T-helper 1 cell treated with Interleukin-12 subunit alpha and Interleukin-12 subunit beta and Interleukin-4 antibody, amounts not matched to agents 30 μg/mL and 1 μg/mL, for 36 hours (primary cell): ENCODE measurements around the gene CORO2B.

ENCODE experiments used
- H3K27ac Mint-ChIP-seq: one replicate; pipeline ENCODE4 v1.8.0; 2021; ENCODE audit warnings: mild to moderate bottlenecking, mixed read lengths
- H3K27me3 Mint-ChIP-seq: one replicate; pipeline ENCODE4 v1.8.0; 2021; ENCODE audit warnings: low read depth, mixed read lengths
- H3K36me3 Mint-ChIP-seq: one replicate; pipeline ENCODE4 v1.8.0; 2021; ENCODE audit warnings: low read depth, mixed read lengths
- H3K4me1 Mint-ChIP-seq: one replicate; pipeline ENCODE4 v1.8.0; 2021; ENCODE audit warnings: low read depth, mixed read lengths
- H3K4me3 Mint-ChIP-seq: one replicate; pipeline ENCODE4 v1.8.0; 2021; ENCODE audit warnings: mild to moderate bottlenecking, moderate library complexity, mixed read lengths
- H3K9me3 Mint-ChIP-seq: one replicate; pipeline ENCODE4 v1.8.0; 2021; ENCODE audit warnings: mixed read lengths

Gene CORO2B

DNA sequence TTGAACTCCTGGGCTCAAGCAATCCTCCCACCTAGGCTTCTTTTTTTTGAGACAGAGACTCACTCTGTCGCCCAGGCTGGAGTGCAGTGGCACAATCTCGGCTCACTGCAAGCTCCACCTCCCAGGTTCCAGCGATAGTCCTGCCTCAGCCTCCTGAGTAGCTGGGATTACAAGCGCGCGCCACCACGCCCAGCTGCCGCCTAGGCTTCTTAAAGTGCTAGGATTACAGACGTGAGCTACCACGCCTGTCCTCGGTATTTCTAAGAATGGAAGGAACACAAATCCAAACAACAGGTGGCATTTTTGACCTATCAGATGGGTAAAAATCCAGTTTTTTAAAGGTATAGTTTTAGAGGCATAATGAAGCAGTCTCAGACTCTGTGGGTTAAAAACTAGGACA lies 128.1 kb downstream of the CORO2B start:
- Mint-ChIP-seq H3K27ac (no peak overlapping the region), H3K36me3 (no peaks in the 10 kb centered on the region), H3K4me1 (no peaks in the 10 kb centered on the region), H3K27me3 (peaks cover 18% of the 10 kb centered on the region), H3K4me3 (no peak overlapping the region), H3K9me3 (no peaks in the 10 kb centered on the region)

DNA sequence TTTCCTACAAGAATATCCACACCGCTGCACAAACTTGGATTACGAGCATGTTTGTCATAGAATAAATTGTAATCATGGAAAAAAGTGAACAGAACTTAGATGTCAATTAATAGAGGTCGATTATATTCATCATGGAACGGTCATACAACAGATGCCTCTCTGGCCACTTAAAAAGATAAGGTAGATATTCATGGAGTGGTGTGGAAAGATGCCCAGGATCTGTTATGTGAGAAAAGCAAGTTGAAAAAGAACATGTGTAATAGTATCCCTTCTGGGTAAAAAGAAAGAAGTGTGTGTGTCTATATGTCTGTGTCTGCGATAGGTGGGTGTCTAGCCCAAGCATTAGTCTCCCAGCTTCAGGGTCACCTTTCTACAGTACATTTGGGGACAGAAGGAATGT lies 128.6 kb downstream of the CORO2B start:
- peaks cover 14% of the 10 kb centered on the region for H3K27me3 Mint-ChIP-seq
- H3K4me1 Mint-ChIP-seq, result no peaks in the 10 kb centered on the region
- H3K9me3 Mint-ChIP-seq, result no peaks in the 10 kb centered on the region
- H3K36me3 Mint-ChIP-seq, result no peaks in the 10 kb centered on the region
- H3K4me3 Mint-ChIP-seq, result no peak overlapping the region
- no peak overlapping the region for H3K27ac Mint-ChIP-seq

DNA sequence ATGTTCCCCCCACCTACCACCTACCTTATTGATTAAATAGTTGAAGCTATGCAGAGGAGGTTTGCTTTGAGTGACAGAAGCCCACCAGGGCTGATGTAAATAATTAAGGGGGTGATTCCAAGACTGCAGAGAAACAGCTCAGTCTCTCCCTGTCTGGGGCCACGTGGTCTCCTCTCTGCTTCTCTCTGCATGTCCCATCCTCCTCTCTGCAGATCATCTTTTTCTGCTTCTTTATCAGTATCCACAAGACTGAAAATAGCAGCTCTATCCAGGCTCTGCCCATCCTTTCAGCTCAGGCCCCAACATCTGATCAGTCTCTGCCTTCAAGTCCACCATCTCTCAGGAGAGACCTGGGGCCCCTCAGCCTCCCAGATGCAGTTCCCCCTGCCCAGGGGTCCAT lies 131.1 kb downstream of the CORO2B start:
- H3K9me3 Mint-ChIP-seq, result no peaks in the 10 kb centered on the region
- no peaks in the 10 kb centered on the region for H3K4me1 Mint-ChIP-seq
- no peak overlapping the region for H3K27ac Mint-ChIP-seq
- peaks cover 4% of the 10 kb centered on the region for H3K27me3 Mint-ChIP-seq
- no peaks in the 10 kb centered on the region for H3K36me3 Mint-ChIP-seq
- H3K4me3 Mint-ChIP-seq, result no peak overlapping the region

DNA sequence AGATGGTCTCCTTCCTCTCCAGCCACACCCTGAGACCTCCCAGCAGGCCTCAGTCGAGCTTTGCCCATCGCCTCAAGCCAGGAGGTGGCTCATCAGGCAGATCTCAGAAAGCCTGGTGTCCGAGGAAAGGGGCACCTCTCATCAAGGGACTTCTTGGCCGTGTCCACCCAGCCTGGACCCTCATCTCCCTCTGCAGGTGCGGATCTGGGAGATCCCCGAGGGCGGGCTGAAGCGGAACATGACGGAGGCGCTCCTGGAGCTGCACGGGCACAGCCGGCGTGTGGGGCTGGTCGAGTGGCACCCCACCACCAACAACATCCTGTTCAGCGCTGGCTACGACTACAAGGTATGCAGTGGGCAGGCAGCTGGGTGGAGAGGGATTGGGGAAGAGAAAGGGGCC lies 131.7 kb downstream of the CORO2B start:
- H3K9me3 Mint-ChIP-seq, result no peaks in the 10 kb centered on the region
- H3K27ac Mint-ChIP-seq, result no peak overlapping the region
- peaks cover 3% of the 10 kb centered on the region for H3K27me3 Mint-ChIP-seq
- H3K4me1 Mint-ChIP-seq, result no peaks in the 10 kb centered on the region
- H3K4me3 Mint-ChIP-seq, result no peak overlapping the region
- no peaks in the 10 kb centered on the region for H3K36me3 Mint-ChIP-seq

DNA sequence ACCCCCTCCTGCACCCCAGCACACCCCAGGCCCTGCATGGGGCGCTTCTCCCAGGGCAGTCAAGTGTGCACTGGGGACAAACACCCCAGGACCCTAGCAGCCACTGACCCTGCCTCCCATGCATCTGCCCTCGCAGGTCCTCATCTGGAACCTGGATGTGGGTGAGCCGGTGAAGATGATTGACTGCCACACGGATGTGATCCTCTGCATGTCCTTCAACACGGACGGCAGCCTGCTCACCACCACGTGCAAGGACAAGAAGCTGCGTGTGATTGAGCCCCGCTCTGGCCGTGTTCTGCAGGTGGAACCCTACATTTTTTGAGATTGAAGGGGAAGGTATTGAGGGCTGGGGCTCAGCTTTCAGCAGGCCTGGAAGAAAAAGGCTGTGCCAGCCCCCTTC lies 132.6 kb downstream of the CORO2B start:
- Mint-ChIP-seq H3K4me3 (no peak overlapping the region), H3K36me3 (no peaks in the 10 kb centered on the region), H3K9me3 (no peaks in the 10 kb centered on the region)

DNA sequence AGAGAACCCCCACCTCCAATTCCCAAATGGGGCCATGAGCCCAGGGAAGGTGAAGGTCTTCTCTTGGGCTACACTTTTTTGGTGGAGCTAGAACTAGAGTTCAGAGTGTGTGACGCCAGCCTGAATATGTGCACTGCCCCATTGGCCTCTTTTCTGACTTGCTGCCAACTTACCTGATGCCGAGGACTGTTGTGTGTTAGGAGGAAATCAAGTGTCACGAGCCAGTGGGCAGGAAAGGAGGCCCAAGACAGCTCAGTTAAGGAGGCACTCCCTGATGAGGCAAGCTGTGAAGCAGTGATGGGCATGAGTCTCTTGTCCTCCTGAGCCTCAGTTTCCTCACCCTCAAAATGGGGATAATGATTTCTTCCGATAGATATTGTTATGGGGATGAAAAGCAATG lies 134.1 kb downstream of the CORO2B start:
- Mint-ChIP-seq H3K4me3 (no peak overlapping the region), H3K36me3 (no peaks in the 10 kb centered on the region), H3K9me3 (no peaks in the 10 kb centered on the region), H3K27ac (no peak overlapping the region), H3K27me3 (peaks cover 19% of the 10 kb centered on the region), H3K4me1 (no peaks in the 10 kb centered on the region)

More for the DNA sequence above, 132.6 kb downstream of the CORO2B start:
- no peak overlapping the region for H3K27ac Mint-ChIP-seq
- peaks cover 7% of the 10 kb centered on the region for H3K27me3 Mint-ChIP-seq
- no peaks in the 10 kb centered on the region for H3K4me1 Mint-ChIP-seq

DNA sequence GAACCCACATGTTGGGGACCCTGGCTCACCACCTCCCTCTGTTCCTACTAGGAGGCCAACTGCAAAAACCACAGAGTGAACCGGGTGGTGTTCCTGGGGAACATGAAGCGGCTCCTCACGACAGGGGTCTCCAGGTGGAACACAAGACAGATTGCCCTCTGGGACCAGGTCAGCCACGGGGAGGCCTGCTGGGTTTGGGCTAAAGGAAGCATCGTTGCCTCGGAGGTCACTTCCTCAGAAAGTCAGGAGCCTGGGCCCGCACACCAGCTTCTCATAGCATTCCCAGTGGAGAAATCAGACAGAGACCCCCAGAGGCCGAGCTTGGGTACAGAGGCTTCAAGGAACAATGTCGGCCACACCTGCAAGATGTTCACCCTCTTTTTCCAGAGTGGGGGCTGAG lies 135.1 kb downstream of the CORO2B start:
- Mint-ChIP-seq H3K27ac (no peak overlapping the region), H3K27me3 (peaks cover 19% of the 10 kb centered on the region), H3K9me3 (no peaks in the 10 kb centered on the region), H3K4me3 (no peak overlapping the region), H3K36me3 (no peaks in the 10 kb centered on the region), H3K4me1 (no peaks in the 10 kb centered on the region)

DNA sequence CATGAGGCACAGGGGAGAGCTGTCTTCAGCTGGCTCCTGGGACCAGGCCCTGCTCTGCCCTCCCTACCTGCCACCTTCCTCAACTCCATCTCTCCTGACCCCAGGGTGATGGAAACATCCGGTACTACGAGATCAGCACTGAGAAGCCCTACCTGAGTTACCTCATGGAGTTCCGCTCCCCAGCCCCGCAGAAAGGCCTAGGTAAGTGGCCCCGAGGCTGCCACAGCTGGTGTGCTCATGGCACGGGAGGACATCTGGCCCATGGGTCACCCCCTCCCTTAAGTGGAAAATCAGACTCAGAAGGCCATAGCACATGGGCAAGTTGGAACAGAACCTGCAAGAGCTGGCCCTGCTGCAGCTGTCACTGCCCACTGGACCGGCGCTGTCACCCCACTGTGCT lies 136.3 kb downstream of the CORO2B start:
- H3K4me1 Mint-ChIP-seq, result no peaks in the 10 kb centered on the region
- no peaks in the 10 kb centered on the region for H3K9me3 Mint-ChIP-seq
- no peak overlapping the region for H3K27ac Mint-ChIP-seq
- peaks cover 19% of the 10 kb centered on the region for H3K27me3 Mint-ChIP-seq
- no peak overlapping the region for H3K4me3 Mint-ChIP-seq
- no peaks in the 10 kb centered on the region for H3K36me3 Mint-ChIP-seq

DNA sequence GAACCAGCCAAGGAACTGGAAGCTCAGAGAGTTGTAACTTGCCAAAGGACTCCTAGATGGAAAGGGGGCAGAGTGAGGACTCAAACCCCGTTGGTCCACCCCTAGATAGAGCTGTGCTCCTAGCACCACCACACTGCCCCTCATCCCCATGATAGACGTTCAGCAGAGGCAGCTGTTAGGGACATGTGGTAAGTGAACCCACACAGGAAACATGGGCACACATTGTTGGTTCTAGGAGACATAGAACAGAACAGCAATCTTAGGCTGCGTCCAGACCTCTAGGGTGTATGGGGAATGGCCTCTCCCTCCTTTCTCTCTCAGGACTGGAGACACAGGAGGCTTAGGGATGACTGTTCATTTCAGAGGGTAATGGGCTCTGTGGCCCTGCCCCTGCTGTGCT lies 139.2 kb downstream of the CORO2B start:
- no peak overlapping the region for H3K27ac Mint-ChIP-seq
- no peaks in the 10 kb centered on the region for H3K9me3 Mint-ChIP-seq
- no peak overlapping the region for H3K4me3 Mint-ChIP-seq
- peaks cover 19% of the 10 kb centered on the region for H3K27me3 Mint-ChIP-seq
- H3K4me1 Mint-ChIP-seq, result no peaks in the 10 kb centered on the region
- H3K36me3 Mint-ChIP-seq, result no peaks in the 10 kb centered on the region

DNA sequence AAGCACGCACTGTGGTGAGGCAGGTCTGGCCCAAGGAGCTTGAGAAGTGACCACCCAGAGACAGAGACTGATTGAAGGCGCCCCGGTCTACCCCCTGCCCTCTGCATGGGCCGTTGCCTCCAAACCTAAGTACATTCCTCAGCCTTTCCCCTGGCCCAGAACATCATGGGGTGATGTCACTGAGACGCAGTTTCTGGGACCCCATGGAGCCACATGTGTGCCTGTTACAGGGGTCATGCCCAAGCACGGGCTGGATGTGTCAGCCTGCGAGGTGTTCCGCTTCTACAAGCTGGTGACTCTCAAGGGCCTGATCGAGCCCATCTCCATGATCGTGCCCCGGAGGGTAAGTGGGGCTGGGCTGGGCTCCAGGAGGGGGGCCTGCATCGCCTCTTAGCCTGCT lies 139.7 kb downstream of the CORO2B start:
- Mint-ChIP-seq H3K36me3 (no peaks in the 10 kb centered on the region), H3K4me1 (no peaks in the 10 kb centered on the region), H3K4me3 (no peak overlapping the region), H3K27me3 (peaks cover 19% of the 10 kb centered on the region), H3K9me3 (no peaks in the 10 kb centered on the region), H3K27ac (no peak overlapping the region)

DNA sequence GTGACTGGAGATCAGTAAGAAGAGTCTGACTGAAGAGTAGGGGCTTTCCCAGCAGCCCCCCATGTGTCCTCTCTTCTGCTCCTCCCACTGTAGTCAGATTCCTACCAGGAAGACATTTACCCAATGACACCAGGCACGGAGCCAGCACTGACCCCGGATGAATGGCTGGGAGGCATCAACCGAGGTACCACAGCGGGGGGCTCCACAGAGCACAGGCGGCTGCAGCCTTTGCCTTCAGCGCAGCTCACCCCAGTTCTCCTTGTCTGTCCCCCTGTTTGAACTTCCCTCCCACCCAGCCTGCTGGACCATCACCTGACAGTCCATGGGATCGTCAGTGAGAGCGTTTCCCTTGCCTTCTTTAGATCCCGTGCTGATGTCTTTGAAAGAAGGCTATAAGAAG lies 140.3 kb downstream of the CORO2B start:
- H3K27ac Mint-ChIP-seq, result no peak overlapping the region
- no peaks in the 10 kb centered on the region for H3K36me3 Mint-ChIP-seq
- no peak overlapping the region for H3K4me3 Mint-ChIP-seq
- no peaks in the 10 kb centered on the region for H3K9me3 Mint-ChIP-seq
- H3K4me1 Mint-ChIP-seq, result no peaks in the 10 kb centered on the region
- H3K27me3 Mint-ChIP-seq, result peaks cover 19% of the 10 kb centered on the region

DNA sequence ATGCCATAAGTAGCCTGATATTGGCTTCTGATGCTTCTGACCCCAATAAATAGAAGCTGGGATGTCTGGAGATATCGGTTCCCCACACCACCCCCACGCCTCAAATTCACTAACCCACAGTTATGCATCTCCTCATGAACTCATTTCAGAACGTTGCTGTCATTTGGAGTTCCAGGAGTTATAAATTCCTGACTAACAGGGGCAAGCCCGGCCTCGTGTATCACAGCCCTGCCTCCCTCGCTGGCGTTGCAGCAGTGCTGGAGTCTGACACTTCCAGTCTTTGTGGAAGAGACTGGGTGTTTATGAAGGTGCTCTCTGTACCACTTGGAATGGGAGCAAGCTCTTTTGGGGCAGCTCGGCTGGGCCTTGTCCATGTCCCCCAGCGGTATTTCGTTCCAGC lies 140.9 kb downstream of the CORO2B start:
- H3K9me3 Mint-ChIP-seq, result no peaks in the 10 kb centered on the region
- no peak overlapping the region for H3K4me3 Mint-ChIP-seq
- H3K27me3 Mint-ChIP-seq, result peaks cover 19% of the 10 kb centered on the region
- H3K27ac Mint-ChIP-seq, result no peak overlapping the region
- no peaks in the 10 kb centered on the region for H3K36me3 Mint-ChIP-seq
- no peaks in the 10 kb centered on the region for H3K4me1 Mint-ChIP-seq

DNA sequence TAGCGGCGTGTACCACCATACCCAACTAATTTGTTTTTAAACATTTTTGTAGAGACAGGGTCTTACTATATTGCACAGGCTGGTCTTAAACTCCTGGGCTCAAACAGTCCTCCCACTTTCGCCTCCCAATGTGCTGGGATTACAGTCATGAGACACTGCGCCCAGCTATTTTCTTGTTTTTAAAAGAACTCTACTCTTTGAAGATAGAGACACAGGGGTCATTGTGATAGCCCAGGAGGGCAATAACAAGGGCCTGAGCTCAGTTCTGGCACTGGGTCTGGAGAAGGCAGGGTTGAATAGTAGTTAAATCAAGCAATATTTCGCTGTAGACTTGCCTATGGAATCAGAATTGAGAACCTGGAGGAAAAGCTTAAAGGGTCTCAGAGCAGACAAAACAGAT lies 143.1 kb downstream of the CORO2B start:
- H3K9me3 Mint-ChIP-seq, result no peaks in the 10 kb centered on the region
- no peaks in the 10 kb centered on the region for H3K36me3 Mint-ChIP-seq
- H3K27ac Mint-ChIP-seq, result no peak overlapping the region
- no peak overlapping the region for H3K4me3 Mint-ChIP-seq
- peaks cover 9% of the 10 kb centered on the region for H3K27me3 Mint-ChIP-seq
- no peaks in the 10 kb centered on the region for H3K4me1 Mint-ChIP-seq

DNA sequence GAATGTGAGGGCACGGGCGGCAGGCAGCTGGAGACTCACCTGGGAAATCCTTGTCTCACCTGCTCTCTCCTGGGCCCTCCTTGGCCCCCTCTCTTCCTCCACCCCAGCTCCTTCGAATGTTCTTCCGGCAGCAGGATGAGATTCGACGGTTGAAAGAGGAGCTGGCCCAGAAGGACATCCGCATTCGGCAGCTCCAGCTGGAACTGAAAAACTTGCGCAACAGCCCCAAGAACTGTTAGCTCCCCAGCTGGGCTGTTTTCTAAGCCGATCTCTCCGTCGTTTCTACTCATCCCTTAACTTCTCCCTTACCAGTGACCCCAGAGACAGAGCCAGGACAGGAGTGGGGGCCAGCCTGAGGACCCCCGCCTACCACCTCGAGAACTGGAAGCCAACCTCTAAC lies 146.9 kb downstream of the CORO2B start:
- Mint-ChIP-seq H3K9me3 (no peaks in the 10 kb centered on the region), H3K36me3 (no peaks in the 10 kb centered on the region), H3K27me3 (no peaks in the 10 kb centered on the region), H3K4me1 (no peaks in the 10 kb centered on the region), H3K4me3 (no peak overlapping the region), H3K27ac (no peak overlapping the region)

DNA sequence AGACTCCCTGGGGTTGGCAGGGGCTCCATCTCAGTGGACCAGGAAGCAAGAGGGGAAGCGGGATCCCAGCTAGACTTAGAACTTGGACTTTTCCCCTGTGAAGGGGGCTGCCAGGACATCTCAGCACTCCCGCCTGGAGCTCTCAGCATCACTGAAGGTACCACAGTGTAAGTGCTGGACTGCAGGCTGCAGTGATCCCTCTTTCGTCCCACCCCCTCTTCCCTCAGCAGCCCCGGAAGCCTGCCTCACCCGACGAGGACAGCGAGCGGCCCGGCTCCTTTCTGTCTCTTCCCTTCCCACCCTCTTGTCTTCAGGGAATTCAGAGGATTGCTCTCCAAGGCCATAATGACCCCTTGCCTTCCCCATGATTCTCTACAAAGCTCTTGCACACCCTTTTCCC lies 147.5 kb downstream of the CORO2B start:
- Mint-ChIP-seq H3K4me3 (no peak overlapping the region), H3K36me3 (no peaks in the 10 kb centered on the region), H3K27me3 (no peaks in the 10 kb centered on the region), H3K9me3 (no peaks in the 10 kb centered on the region), H3K4me1 (no peaks in the 10 kb centered on the region), H3K27ac (no peak overlapping the region)

DNA sequence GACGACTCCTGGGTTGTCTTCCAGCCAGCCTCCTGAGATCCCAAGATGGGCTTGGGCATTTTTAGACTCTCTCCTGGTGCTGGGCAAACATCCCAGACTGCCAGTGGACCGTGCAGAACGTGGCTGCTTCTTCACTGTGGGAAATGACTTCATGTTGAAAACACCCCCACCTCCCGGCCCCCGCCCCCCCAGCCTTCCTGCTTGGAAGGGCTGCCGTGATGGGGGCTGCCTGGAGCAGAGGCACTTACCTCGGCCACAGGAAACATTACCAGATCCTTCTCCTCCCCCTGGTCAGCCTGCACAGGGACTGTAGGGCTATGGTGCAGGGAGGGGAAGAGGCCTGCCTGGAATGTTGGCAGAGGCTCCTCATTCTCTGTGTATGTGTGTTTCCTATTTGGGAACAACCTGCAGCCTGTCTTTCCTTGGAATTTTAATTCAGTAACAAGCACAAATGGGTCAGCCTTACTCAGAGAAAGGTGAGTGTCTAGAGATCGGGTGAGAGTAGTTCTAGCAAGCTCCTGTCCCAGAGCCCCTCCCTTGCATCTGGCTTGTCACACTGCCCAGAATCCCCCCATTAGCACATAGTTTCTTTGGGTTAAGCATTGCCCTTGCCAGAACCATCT lies 151.1 kb downstream of the CORO2B start:
- H3K4me3 Mint-ChIP-seq, result no peak overlapping the region
- no peak overlapping the region for H3K27ac Mint-ChIP-seq
- no peaks in the 10 kb centered on the region for H3K36me3 Mint-ChIP-seq
- no peaks in the 10 kb centered on the region for H3K9me3 Mint-ChIP-seq
- peaks cover 11% of the 10 kb centered on the region for H3K27me3 Mint-ChIP-seq
- peaks cover 3% of the 10 kb centered on the region for H3K4me1 Mint-ChIP-seq
